ENCODE measurements around the gene GHRHR.

GRCh38 chr7:30979027-30979426 is 15.3 kb downstream of the GHRHR start:
- no peak for TF ChIP-seq EP300 (IDR thresholded peaks at IDR 0.05; ENCODE audit: low read length)
- no peak for TF ChIP-seq POLR2AphosphoS5 (IDR thresholded peaks at IDR 0.05; ENCODE audit: control insufficient read depth, insufficient read depth, low read depth, low read length)
- TF ChIP-seq ZBTB8A (IDR thresholded peaks at IDR 0.05; ENCODE audit: partially characterized antibody), result no peak
- no peak for TF ChIP-seq RAD51 (IDR thresholded peaks at IDR 0.05; ENCODE audit: borderline replicate concordance, low read depth)
- TF ChIP-seq DNMT1 (IDR thresholded peaks at IDR 0.05), result no peak
- TF ChIP-seq, protein P1, sequence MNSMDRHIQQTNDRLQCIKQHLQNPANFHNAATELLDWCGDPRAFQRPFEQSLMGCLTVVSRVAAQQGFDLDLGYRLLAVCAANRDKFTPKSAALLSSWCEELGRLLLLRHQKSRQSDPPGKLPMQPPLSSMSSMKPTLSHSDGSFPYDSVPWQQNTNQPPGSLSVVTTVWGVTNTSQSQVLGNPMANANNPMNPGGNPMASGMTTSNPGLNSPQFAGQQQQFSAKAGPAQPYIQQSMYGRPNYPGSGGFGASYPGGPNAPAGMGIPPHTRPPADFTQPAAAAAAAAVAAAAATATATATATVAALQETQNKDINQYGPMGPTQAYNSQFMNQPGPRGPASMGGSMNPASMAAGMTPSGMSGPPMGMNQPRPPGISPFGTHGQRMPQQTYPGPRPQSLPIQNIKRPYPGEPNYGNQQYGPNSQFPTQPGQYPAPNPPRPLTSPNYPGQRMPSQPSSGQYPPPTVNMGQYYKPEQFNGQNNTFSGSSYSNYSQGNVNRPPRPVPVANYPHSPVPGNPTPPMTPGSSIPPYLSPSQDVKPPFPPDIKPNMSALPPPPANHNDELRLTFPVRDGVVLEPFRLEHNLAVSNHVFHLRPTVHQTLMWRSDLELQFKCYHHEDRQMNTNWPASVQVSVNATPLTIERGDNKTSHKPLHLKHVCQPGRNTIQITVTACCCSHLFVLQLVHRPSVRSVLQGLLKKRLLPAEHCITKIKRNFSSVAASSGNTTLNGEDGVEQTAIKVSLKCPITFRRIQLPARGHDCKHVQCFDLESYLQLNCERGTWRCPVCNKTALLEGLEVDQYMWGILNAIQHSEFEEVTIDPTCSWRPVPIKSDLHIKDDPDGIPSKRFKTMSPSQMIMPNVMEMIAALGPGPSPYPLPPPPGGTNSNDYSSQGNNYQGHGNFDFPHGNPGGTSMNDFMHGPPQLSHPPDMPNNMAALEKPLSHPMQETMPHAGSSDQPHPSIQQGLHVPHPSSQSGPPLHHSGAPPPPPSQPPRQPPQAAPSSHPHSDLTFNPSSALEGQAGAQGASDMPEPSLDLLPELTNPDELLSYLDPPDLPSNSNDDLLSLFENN (IDR thresholded peaks at IDR 0.05; ENCODE audit: low read depth in 2 of 2, low read length in 2 of 2), result no peak
- TF ChIP-seq, protein P2, sequence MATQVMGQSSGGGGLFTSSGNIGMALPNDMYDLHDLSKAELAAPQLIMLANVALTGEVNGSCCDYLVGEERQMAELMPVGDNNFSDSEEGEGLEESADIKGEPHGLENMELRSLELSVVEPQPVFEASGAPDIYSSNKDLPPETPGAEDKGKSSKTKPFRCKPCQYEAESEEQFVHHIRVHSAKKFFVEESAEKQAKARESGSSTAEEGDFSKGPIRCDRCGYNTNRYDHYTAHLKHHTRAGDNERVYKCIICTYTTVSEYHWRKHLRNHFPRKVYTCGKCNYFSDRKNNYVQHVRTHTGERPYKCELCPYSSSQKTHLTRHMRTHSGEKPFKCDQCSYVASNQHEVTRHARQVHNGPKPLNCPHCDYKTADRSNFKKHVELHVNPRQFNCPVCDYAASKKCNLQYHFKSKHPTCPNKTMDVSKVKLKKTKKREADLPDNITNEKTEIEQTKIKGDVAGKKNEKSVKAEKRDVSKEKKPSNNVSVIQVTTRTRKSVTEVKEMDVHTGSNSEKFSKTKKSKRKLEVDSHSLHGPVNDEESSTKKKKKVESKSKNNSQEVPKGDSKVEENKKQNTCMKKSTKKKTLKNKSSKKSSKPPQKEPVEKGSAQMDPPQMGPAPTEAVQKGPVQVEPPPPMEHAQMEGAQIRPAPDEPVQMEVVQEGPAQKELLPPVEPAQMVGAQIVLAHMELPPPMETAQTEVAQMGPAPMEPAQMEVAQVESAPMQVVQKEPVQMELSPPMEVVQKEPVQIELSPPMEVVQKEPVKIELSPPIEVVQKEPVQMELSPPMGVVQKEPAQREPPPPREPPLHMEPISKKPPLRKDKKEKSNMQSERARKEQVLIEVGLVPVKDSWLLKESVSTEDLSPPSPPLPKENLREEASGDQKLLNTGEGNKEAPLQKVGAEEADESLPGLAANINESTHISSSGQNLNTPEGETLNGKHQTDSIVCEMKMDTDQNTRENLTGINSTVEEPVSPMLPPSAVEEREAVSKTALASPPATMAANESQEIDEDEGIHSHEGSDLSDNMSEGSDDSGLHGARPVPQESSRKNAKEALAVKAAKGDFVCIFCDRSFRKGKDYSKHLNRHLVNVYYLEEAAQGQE (IDR thresholded peaks at IDR 0.05; ENCODE audit: borderline replicate concordance), result no peak
- TF ChIP-seq, protein P2 (CRISPR knock-in tag; IDR thresholded peaks at IDR 0.05; ENCODE audit: low read depth), result no peak
- no peak for TF ChIP-seq NR2C2 (CRISPR knock-in tag; IDR thresholded peaks at IDR 0.05)
- TF ChIP-seq NR2C2 (tag; IDR thresholded peaks at IDR 0.05), result no peak
- no peak for TF ChIP-seq CTCF (IDR thresholded peaks at IDR 0.05 in 2 of 3, conservative IDR thresholded peaks at IDR 0.05 in 1 of 3; ENCODE audit: insufficient read depth in 2 of 3, low read depth in 1 of 3, low read length in 3 of 3)
- TF ChIP-seq TAF15 (IDR thresholded peaks at IDR 0.05; ENCODE audit: low read depth, low read length), result no peak
- TF ChIP-seq TCF3 (CRISPR knock-in tag; IDR thresholded peaks at IDR 0.05), result no peak
- no peak for TF ChIP-seq POLR2A (conservative IDR thresholded peaks at IDR 0.05)

Data from K562 (cell line).